Measurements from ENCODE around the gene SLC29A4.

Gene SLC29A4

GRCh38 chr7:5333121-5334045, 50.6 kb downstream of the SLC29A4 start:
- no peak for TF ChIP-seq CTCF (IDR thresholded peaks at IDR 0.05; ENCODE audit: low read depth, low read length)
- no peaks in the 10 kb centered on the region for H3K27me3 ChIP-seq
- no peak overlapping the region for H3K4me3 ChIP-seq (ENCODE audit: low read depth, low read length)
- H3K9me3 ChIP-seq = no peaks in the 10 kb centered on the region; the same call in 1 of the 2 replicates
- no peaks in the 10 kb centered on the region for H3K36me3 ChIP-seq
- no peaks in the 10 kb centered on the region for H3K4me1 ChIP-seq
- DNase-seq = no peak

- no peaks in the 10 kb centered on the region for H3K36me3 ChIP-seq
Observed at GRCh38 chr7:5334671-5335070, 51.9 kb downstream of the SLC29A4 start.

GRCh38 chr7:5337047-5337446, 54.3 kb downstream of the SLC29A4 start:
- no peak for DNase-seq
- H3K4me3 ChIP-seq (ENCODE audit: low read depth, low read length) = no peak overlapping the region
- no peaks in the 10 kb centered on the region for H3K27me3 ChIP-seq
- no peaks in the 10 kb centered on the region for H3K36me3 ChIP-seq
- H3K4me1 ChIP-seq = no peaks in the 10 kb centered on the region
- no peak for TF ChIP-seq CTCF (IDR thresholded peaks at IDR 0.05; ENCODE audit: low read depth, low read length)
- H3K9me3 ChIP-seq = no peaks in the 10 kb centered on the region; the same call in 1 of the 2 replicates

More at GRCh38 chr7:5334671-5335070, 51.9 kb downstream of the SLC29A4 start:
- no peak for DNase-seq
- H3K4me1 ChIP-seq = no peaks in the 10 kb centered on the region
- H3K9me3 ChIP-seq = no peaks in the 10 kb centered on the region; the same call in 1 of the 2 replicates
- no peak overlapping the region for H3K4me3 ChIP-seq (ENCODE audit: low read depth, low read length)
- no peak for TF ChIP-seq CTCF (IDR thresholded peaks at IDR 0.05; ENCODE audit: low read depth, low read length)
- H3K27me3 ChIP-seq = no peaks in the 10 kb centered on the region

GRCh38 chr7:5339955-5340354, 57.2 kb downstream of the SLC29A4 start:
- Histone ChIP-seq H3K9me3 (no peaks in the 10 kb centered on the region; the same call in 1 of the 2 replicates), H3K36me3 (peaks cover 9% of the 10 kb centered on the region; the same call in 1 of the 2 replicates), H3K27me3 (no peaks in the 10 kb centered on the region), H3K4me3 (ENCODE audit: low read depth, low read length) (no peak overlapping the region), H3K4me1 (no peaks in the 10 kb centered on the region)
- TF ChIP-seq CTCF (IDR thresholded peaks at IDR 0.05; ENCODE audit: low read depth, low read length) = no peak
- DNase-seq = no peak

- peaks cover 11% of the 10 kb centered on the region; the same call in 1 of the 2 replicates for H3K36me3 ChIP-seq
- H3K27me3 ChIP-seq = no peaks in the 10 kb centered on the region
- H3K4me1 ChIP-seq = no peaks in the 10 kb centered on the region
- H3K9me3 ChIP-seq = no peaks in the 10 kb centered on the region; the same call in 1 of the 2 replicates
- no peak for DNase-seq
- no peak for TF ChIP-seq CTCF (IDR thresholded peaks at IDR 0.05; ENCODE audit: low read depth, low read length)
- H3K4me3 ChIP-seq (ENCODE audit: low read depth, low read length) = no peak overlapping the region
Observed at GRCh38 chr7:5342631-5343030, 59.9 kb downstream of the SLC29A4 start.

GRCh38 chr7:5343884-5344283, 61.1 kb downstream of the SLC29A4 start:
- H3K4me3 ChIP-seq (ENCODE audit: low read depth, low read length) = no peak overlapping the region
- no peaks in the 10 kb centered on the region for H3K27me3 ChIP-seq
- H3K9me3 ChIP-seq = no peaks in the 10 kb centered on the region; the same call in 1 of the 2 replicates
- H3K36me3 ChIP-seq = peaks cover 11% of the 10 kb centered on the region; the same call in 1 of the 2 replicates
- H3K4me1 ChIP-seq = no peaks in the 10 kb centered on the region
- DNase-seq = no peak
- no peak for TF ChIP-seq CTCF (IDR thresholded peaks at IDR 0.05; ENCODE audit: low read depth, low read length)

All from BE2C (cell line).